K562 (cell line): Measurements from ENCODE around the gene MILR1. TPM values are rescaled to one million over a fixed set of nuclear protein-coding genes. Genes with fewer than 3 reads are reported as not detected.

Source experiments
- ARID1B ChIP-seq: fragments of 450-650 bp; IDR thresholded peaks from 2 replicates; pipeline ENCODE4 v1.6.1; 2016; ENCODE audit warnings: antibody characterized with exemption, mild to moderate bottlenecking, inconsistent platforms
- BACH1 ChIP-seq: fragments of 200-800 bp; sonication (Bioruptor generic); IDR thresholded peaks from 2 replicates; pipeline ENCODE4 v1.6.1; 2016; ENCODE audit warnings: missing genetic modification characterization, missing compliant biosample characterization
- DNMT1 ChIP-seq: fragments of 450-650 bp; IDR thresholded peaks from 2 replicates; pipeline ENCODE4 v1.6.1; 2016; ENCODE audit warnings: antibody characterized with exemption, mild to moderate bottlenecking
- ETS2 ChIP-seq: IDR thresholded peaks from 2 replicates; pipeline ENCODE4 v1.6.1; 2016; ENCODE audit warnings: borderline replicate concordance, missing genetic modification characterization, mild to moderate bottlenecking, moderate library complexity, missing compliant biosample characterization; ENCODE audit not compliant: poor library complexity, severe bottlenecking
- KDM5B ChIP-seq: fragments of 200-600 bp; sonication (generic); IDR thresholded peaks from 2 replicates; pipeline ENCODE4 v1.6.1; 2012; ENCODE audit warnings: low read depth, mild to moderate bottlenecking, moderate library complexity, low read length, control low read depth, inconsistent platforms; ENCODE audit not compliant: insufficient replicate concordance
- LCOR ChIP-seq: sonication (generic); formaldehyde crosslinking; IDR thresholded peaks from 2 replicates; pipeline ENCODE4 v1.8.0; 2022; ENCODE audit warnings: mild to moderate bottlenecking, missing genetic modification reagents
- MYNN ChIP-seq, 2 experiments: sonication (generic); formaldehyde crosslinking in 1 of 2; IDR thresholded peaks; 2 replicates each; pipeline versions ENCODE4 v1.5.0 to v1.6.1; 2016 to 2020; ENCODE audit warnings: antibody characterized with exemption in 1 of 2, missing genetic modification reagents in 1 of 2
- NELFE ChIP-seq: IDR thresholded peaks from 2 replicates; pipeline ENCODE4 v1.6.1; 2011; ENCODE audit warnings: mild to moderate bottlenecking; ENCODE audit not compliant: insufficient read depth, insufficient read length
- PML ChIP-seq: IDR thresholded peaks from 2 replicates; pipeline ENCODE4 v1.6.1; 2012; ENCODE audit warnings: low read length, inconsistent platforms
- TFAM ChIP-seq: fragments of 250-450 bp; sonication (Bioruptor Pico); conservative IDR thresholded peaks from 2 replicates; pipeline ENCODE4 v1.5.0; 2021; ENCODE audit warnings: mild to moderate bottlenecking, moderate library complexity
- WHSC1 ChIP-seq: IDR thresholded peaks from one replicate; pipeline ENCODE4 v1.6.1; 2012; ENCODE audit warnings: low read length, control low read depth, inconsistent platforms
- ZBTB11 ChIP-seq, 3 experiments: fragments of 200-800 bp in 1 of 3; fragments of 250-450 bp in 1 of 3; fragments of 450-650 bp in 1 of 3; sonication (Bioruptor Pico) in 1 of 3; sonication (Bioruptor generic) in 1 of 3; formaldehyde crosslinking in 1 of 3; IDR thresholded peaks; 2 replicates each; pipeline versions ENCODE4 v1.6.1 to v1.8.0; 2016 to 2022; ENCODE audit warnings: mild to moderate bottlenecking in 2 of 3, missing genetic modification characterization in 2 of 3, missing compliant biosample characterization in 1 of 3, moderate library complexity in 1 of 3
- ZBTB12 ChIP-seq: fragments of 250-450 bp; sonication (Bioruptor Pico); IDR thresholded peaks from 2 replicates; pipeline ENCODE4 v1.4.0; 2020
- ZNF165 ChIP-seq: fragments of 250-450 bp; sonication (Bioruptor Pico); IDR thresholded peaks from 2 replicates; pipeline ENCODE4 v1.4.0; 2020; ENCODE audit warnings: borderline replicate concordance
- ZNF518B ChIP-seq: fragments of 250-450 bp; sonication (Bioruptor Pico); IDR thresholded peaks from 2 replicates; pipeline ENCODE4 v1.5.0; 2021; ENCODE audit warnings: mild to moderate bottlenecking, moderate library complexity
- ZNF780A ChIP-seq: fragments of 250-450 bp; sonication (Bioruptor Pico); IDR thresholded peaks from 2 replicates; pipeline ENCODE4 v1.5.0; 2021; ENCODE audit warnings: mild to moderate bottlenecking
- polyA plus RNA-seq, 8 experiments: library from polyadenylated mRNA; depleted of rRNA in 4 of 8; stranded (reverse) in 5 of 8; unstranded in 3 of 8; fragments of >200 nt; fragmentation: Nextera tagmentation in 2 of 8; fragmentation: Illumina TruSeq in 1 of 8; extraction: Ambion mirVana in 2 of 8; extraction: Trizol in 1 of 8; gene quantifications; 2 replicates each; pipeline versions ENCODE4 v1.2.1 to v1.2.3, GENCODE V29; 2011 to 2014; ENCODE audit warnings: inconsistent platforms in 1 of 8, missing spikeins in 1 of 8
- total RNA-seq, 7 experiments: library from RNA; depleted of rRNA in 6 of 7; stranded (reverse); fragments of >200 nt in 6 of 7; fragmentation: Illumina TruSeq in 2 of 7; extraction: Trizol in 2 of 7; gene quantifications; 2 replicates each; pipeline versions ENCODE4 v1.2.1 to v1.2.3, GENCODE V29; 2011 to 2021; ENCODE audit warnings: low replicate concordance in 1 of 7
- TF ChIP-seq, protein P1 (sequence below): fragments of 250-450 bp; sonication (Bioruptor Pico); IDR thresholded peaks from 2 replicates; pipeline ENCODE4 v1.8.0; 2021; ENCODE audit warnings: mild to moderate bottlenecking, moderate library complexity

MILR1 gene
- total and polyA plus RNA-seq, 9 of the 15 experiments (the other 6 are each of a cell fraction or from before 2014, with no cell fraction given), result 3.8 to 14.1 (median 7.1) TPM

GRCh38 chr17:64496786-64497564 is 48.1 kb downstream of the MILR1 start, which contains the start of gene POLG2 (continued):
- TF ChIP-seq KDM5B (peak; percentile 38), ZNF518B (no peak), LCOR (CRISPR knock-in tag) (peak; percentile 82), ZBTB12 (CRISPR knock-in tag) (no peak), ARID1B (peak; percentile 64), ZBTB11 (CRISPR knock-in tag; IDR thresholded peaks at IDR 0.05) (peak; percentile 83 to 96 (median 95)), ETS2 (no peak), NELFE (no peak), WHSC1 (no peak), PML (peak; percentile 74), DNMT1 (peak; percentile 97; the same call in 1 of the 2 replicates), ZNF780A (no peak), ZNF165 (CRISPR knock-in tag) (no peak), TFAM (no peak), BACH1 (tag) (no peak), MYNN (IDR thresholded peaks at IDR 0.05) (no peak), MYNN (CRISPR knock-in tag; IDR thresholded peaks at IDR 0.05) (no peak)
- TF ChIP-seq, protein P1, sequence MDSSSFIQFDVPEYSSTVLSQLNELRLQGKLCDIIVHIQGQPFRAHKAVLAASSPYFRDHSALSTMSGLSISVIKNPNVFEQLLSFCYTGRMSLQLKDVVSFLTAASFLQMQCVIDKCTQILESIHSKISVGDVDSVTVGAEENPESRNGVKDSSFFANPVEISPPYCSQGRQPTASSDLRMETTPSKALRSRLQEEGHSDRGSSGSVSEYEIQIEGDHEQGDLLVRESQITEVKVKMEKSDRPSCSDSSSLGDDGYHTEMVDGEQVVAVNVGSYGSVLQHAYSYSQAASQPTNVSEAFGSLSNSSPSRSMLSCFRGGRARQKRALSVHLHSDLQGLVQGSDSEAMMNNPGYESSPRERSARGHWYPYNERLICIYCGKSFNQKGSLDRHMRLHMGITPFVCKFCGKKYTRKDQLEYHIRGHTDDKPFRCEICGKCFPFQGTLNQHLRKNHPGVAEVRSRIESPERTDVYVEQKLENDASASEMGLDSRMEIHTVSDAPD (CRISPR knock-in tag), result no peak
